Lung (tissue), 12 donors: ENCODE data around the gene HOMEZ. TPM values are rescaled to one million over a fixed set of nuclear protein-coding genes. Genes with fewer than 3 reads are reported as not detected.
"Not testable (repeated sequence)": the region's sequence is repeated elsewhere in the genome, so short reads cannot be mapped to it uniquely, and the experiment has no call there.

ENCODE experiments used
- ATAC-seq: fragments of 200-7000 bp; cut with Tn5 transposase; one replicate; pipeline ENCODE4 v1.9.1; 2020; ENCODE audit warnings: moderate number of reproducible peaks; ENCODE audit not compliant: insufficient read depth, low FRiP score
- DNase-seq, 3 donors: peaks; one replicate each; pipeline ENCODE4 v3.0.0-alpha.2; 2013 to 2017
- H3K27ac ChIP-seq, 2 donors: one replicate each; pipeline ENCODE4 v1.5.1; 2013; ENCODE audit warnings: mild to moderate bottlenecking in 2 of 2, moderate library complexity in 2 of 2, control low read depth in 1 of 2, inconsistent platforms in 1 of 2, low read depth in 1 of 2, low read length in 1 of 2
- H3K27me3 ChIP-seq, 3 donors: one replicate each; pipeline ENCODE4 v1.5.1; 2013; ENCODE audit warnings: low read length in 2 of 3; ENCODE audit not compliant: control insufficient read depth in 3 of 3, insufficient read depth in 3 of 3
- H3K36me3 ChIP-seq, 4 donors: one replicate each; pipeline ENCODE4 v1.5.1; 2013; ENCODE audit warnings: low read length in 4 of 4, mild to moderate bottlenecking in 1 of 4, moderate library complexity in 1 of 4; ENCODE audit not compliant: control insufficient read depth in 4 of 4, insufficient read depth in 4 of 4
- H3K4me1 ChIP-seq, 5 donors: one replicate each; pipeline ENCODE4 v1.5.1; 2013; ENCODE audit warnings: low read length in 5 of 5, mild to moderate bottlenecking in 2 of 5, moderate library complexity in 1 of 5; ENCODE audit not compliant: control insufficient read depth in 5 of 5, insufficient read depth in 5 of 5
- H3K4me3 ChIP-seq: one replicate; pipeline ENCODE4 v1.5.1; 2013; ENCODE audit warnings: mild to moderate bottlenecking, control low read depth, moderate library complexity
- H3K9ac ChIP-seq, 2 donors: one replicate each; pipeline ENCODE4 v1.5.1; 2013; ENCODE audit warnings: low read length in 2 of 2, control low read depth in 1 of 2; ENCODE audit not compliant: insufficient read depth in 1 of 2
- H3K9me3 ChIP-seq, 4 donors: one replicate each; pipeline ENCODE4 v1.5.1; 2013; ENCODE audit warnings: low read length in 3 of 4, mild to moderate bottlenecking in 1 of 4, moderate library complexity in 1 of 4; ENCODE audit not compliant: control insufficient read depth in 4 of 4, insufficient read depth in 3 of 4
- WGBS, 2 donors: extraction: QIAGEN DNeasy Blood & Tissue Kit; methylation state at CpG; one replicate each; pipeline ENCODE4 v1.1.7; 2013; 5-methylcytosine and 5-hydroxymethylcytosine counted together
- polyA plus RNA-seq, 2 donors: library from polyadenylated mRNA; stranded (reverse); fragments of 200-250 nt; gene quantifications; one replicate each; pipeline ENCODE4 v1.2.1, GENCODE V29; 2013
- total RNA-seq, 2 donors: library from RNA; depleted of rRNA in 1 of 2; stranded (reverse); fragments of >200 nt in 1 of 2; gene quantifications; one replicate each; pipeline ENCODE4 v1.2.1, GENCODE V29; 2014 to 2021
- TF ChIP-seq, protein P1 (sequence below): IDR thresholded peaks from 2 replicates; pipeline ENCODE4 v1.5.1; 2012; ENCODE audit warnings: mild to moderate bottlenecking; ENCODE audit errors: control extremely low read depth, extremely low read depth
- donor health status: control.
- donor health status: control.
- donor health status: Bipolar disorder and iron deficiency.
- donor health status: healthy.
- donor health status: DM: yes; HTN: yes; CAD: no.

HOMEZ gene
- total and polyA plus RNA-seq, 4 donors = 6.1 to 13.4 (median 8.4) TPM

DNA sequence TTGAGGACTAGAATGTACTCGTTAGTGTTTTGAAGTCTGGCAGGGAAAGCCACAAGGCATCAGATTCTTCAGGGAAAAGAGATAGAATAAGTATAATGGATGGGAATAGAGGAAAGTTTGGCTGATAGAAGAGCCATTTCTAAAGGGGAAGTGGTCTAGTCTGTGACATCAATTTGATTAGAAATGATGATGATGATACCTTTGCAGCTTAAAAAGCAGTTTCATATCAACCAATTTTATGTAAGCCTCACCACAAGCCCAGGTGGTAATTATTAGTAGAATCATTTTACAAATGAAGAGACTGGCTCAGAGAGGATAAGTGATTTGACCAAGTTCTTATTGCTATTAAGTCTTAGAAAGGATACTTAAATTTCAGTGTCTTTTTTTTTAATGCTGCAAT lies 45.3 kb downstream of the HOMEZ start:
- H3K4me3 ChIP-seq = no peak overlapping the region
- no peak overlapping the region for H3K9ac ChIP-seq
- no peak for DNase-seq
- no peak for ATAC-seq
- TF ChIP-seq, protein P1, sequence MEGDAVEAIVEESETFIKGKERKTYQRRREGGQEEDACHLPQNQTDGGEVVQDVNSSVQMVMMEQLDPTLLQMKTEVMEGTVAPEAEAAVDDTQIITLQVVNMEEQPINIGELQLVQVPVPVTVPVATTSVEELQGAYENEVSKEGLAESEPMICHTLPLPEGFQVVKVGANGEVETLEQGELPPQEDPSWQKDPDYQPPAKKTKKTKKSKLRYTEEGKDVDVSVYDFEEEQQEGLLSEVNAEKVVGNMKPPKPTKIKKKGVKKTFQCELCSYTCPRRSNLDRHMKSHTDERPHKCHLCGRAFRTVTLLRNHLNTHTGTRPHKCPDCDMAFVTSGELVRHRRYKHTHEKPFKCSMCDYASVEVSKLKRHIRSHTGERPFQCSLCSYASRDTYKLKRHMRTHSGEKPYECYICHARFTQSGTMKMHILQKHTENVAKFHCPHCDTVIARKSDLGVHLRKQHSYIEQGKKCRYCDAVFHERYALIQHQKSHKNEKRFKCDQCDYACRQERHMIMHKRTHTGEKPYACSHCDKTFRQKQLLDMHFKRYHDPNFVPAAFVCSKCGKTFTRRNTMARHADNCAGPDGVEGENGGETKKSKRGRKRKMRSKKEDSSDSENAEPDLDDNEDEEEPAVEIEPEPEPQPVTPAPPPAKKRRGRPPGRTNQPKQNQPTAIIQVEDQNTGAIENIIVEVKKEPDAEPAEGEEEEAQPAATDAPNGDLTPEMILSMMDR = no peak
- H3K4me1 ChIP-seq = peaks cover 0 to 7% (median 3%) of the 10 kb centered on the region in 5 donors
- no peaks in the 10 kb centered on the region for H3K9me3 ChIP-seq
- no peaks in the 10 kb centered on the region for H3K27me3 ChIP-seq
- 74 to 87% methylated on average over 1 of the region's 1 CpG for whole genome bisulfite sequencing, 2 donors
- no peak overlapping the region for H3K27ac ChIP-seq
- H3K36me3 ChIP-seq = no peaks in the 10 kb centered on the region

DNA sequence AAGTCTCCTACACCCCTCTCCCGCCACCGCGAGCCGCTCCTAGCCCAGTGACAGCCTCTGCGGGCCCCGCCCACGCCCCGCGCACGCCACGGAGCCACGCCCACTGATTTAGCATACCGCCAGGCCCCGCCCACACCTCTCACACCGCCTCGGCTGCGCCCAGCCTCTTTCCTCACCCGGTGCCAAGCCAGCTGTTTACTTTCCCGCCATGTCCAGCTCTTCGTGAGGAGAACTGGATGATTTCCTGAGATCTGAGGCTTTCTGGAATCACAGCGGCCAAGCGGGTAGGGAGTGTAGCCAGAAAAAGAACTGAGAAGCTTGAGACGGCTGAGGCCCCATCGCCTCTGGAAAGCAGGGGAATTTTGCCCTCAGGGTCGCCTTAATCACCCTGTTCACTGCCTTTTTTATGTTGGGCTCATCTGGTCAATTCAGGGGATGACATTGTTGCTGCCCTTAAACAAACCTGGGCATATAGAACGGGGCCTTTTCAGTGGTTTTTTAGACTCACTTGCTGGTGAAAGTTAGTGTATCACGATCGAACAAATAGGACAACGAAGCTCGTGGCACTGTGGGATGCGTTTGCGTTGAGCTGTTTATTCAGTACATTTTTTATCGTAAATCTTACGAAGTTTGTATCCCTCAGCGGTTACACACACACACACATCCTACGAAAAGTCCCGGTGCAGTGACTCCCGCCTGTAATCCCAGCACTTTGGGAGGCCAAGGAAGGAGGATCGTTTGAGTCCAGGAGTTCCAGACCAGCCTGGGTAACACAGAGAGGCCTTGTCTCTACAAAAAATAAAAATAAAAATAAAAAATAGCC lies 47.9 kb downstream of the HOMEZ start, which contains the start of gene RNF212B:
TSS of gene RNF212B (plus strand) at position 165 of the 823 bp plus-strand sequence. CDS start 2,410 bp downstream, outside the sequence.
- no peak within 1 kb of the TSS for H3K4me3 ChIP-seq
- peaks cover 0 to 7% (median 3%) of the 10 kb centered on the region in 5 donors for H3K4me1 ChIP-seq
- no peaks in the 10 kb centered on the region for H3K9me3 ChIP-seq
- no peaks in the 10 kb centered on the region for H3K36me3 ChIP-seq
- DNase-seq = peak; percentile 93 to 97 (median 96)
- ATAC-seq = peak; percentile 99
- WGBS, 2 donors = 30 to 32% methylated on average over 39 of the region's 39 CpGs
- H3K27me3 ChIP-seq = no peaks in the 10 kb centered on the region
- TF ChIP-seq, protein P1 = no peak
- peak within 1 kb of the TSS in 1 of 2 donors; percentile 28 for H3K9ac ChIP-seq
- no peak within 1 kb of the TSS for H3K27ac ChIP-seq

DNA sequence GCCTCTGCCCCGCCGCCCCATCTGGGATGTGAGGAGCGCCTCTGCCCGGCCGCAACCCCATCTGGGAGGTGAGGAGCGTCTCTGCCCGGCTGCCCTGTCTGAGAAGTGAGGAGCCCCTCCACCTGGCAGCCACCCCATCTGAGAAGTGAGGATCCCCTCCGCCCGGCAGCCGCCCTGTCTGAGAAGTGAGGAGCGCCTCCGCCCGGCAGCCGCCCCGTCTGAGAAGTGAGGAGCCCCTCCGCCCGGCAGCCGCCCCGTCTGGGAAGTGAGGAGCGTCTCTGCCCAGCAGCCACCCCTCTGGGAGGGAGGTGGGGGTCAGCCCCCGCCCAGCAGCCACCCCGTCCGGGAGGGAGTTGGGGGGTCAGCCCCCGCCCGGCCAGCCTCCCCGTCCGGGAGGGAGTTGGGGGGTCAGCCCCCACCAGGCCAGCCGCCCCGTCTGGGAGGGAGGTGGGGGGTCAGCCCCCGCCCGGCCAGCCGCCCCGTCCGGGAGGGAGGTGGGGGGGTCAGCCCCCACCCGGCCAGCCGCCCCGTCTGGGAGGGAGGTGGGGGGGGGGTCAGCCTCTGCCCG lies 53.6 kb downstream of the HOMEZ start:
- not testable (repeated sequence) for H3K9ac ChIP-seq, H3K9me3 ChIP-seq, DNase-seq, H3K4me3 ChIP-seq, H3K4me1 ChIP-seq, H3K27ac ChIP-seq, H3K27me3 ChIP-seq, H3K36me3 ChIP-seq, ATAC-seq
- 92 to 96% methylated on average over 24 to 38 of the region's 38 CpGs for WGBS, 2 donors

DNA sequence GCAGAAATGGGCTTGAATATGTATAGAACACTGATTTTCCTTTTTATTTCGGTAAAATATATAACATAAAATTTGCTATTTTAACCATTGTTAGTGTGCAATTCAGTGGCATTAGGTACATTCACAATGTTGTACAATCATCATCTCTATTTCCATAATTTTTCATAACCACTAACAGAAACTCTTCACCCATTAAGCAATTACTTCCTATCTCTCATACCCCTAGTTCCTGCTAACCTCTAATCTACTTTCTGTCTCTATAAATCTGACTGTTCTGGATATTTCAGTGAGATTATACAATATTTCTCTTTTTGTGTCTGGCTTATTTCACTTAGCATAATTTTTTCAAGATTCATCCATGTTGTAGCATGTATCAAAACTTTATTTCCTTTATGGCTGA lies 57.1 kb downstream of the HOMEZ start:
- no peak for DNase-seq
- H3K27me3 ChIP-seq = no peaks in the 10 kb centered on the region

More for the DNA sequence above, 57.1 kb downstream of the HOMEZ start:
- no peak for ATAC-seq
- TF ChIP-seq, protein P1 = no peak
- Histone ChIP-seq H3K4me3 (no peak overlapping the region), H3K27ac (no peak overlapping the region), H3K36me3 (no peaks in the 10 kb centered on the region), H3K9me3 (no peaks in the 10 kb centered on the region), H3K4me1 (no peaks in the 10 kb centered on the region), H3K9ac (no peak overlapping the region)
- WGBS, 2 donors = 38 to 76% methylated on average over 1 of the region's 1 CpG
